SJCRH30 (cell line): Measurements from ENCODE around the gene PDE6H. TPM values are rescaled to one million over a fixed set of nuclear protein-coding genes. Genes with fewer than 3 reads are reported as not detected.
A peak's percentile ranks its signal among the peaks of the same experiment; 100 is the strongest.

Source experiments
- DNase-seq, 2 experiments: peaks; one replicate each; pipeline ENCODE4 v3.0.0-alpha.2; 2015 to 2020
- H3K27ac ChIP-seq: fragments of 250-450 bp; sonication (Bioruptor Pico); 2 replicates; pipeline ENCODE4 v1.5.1; 2020; ENCODE audit warnings: mild to moderate bottlenecking, moderate library complexity
- H3K27me3 ChIP-seq: fragments of 250-450 bp; sonication (Bioruptor Pico); 2 replicates; pipeline ENCODE4 v1.5.1; 2020; ENCODE audit warnings: mild to moderate bottlenecking, moderate library complexity
- H3K36me3 ChIP-seq: fragments of 250-450 bp; sonication (Bioruptor Pico); 2 replicates; pipeline ENCODE4 v1.5.1; 2020; ENCODE audit warnings: mild to moderate bottlenecking, moderate library complexity
- H3K4me1 ChIP-seq: fragments of 250-450 bp; sonication (Bioruptor Pico); 2 replicates; pipeline ENCODE4 v1.5.1; 2020; ENCODE audit warnings: mild to moderate bottlenecking, moderate library complexity
- H3K4me3 ChIP-seq: fragments of 250-450 bp; sonication (Bioruptor Pico); 2 replicates; pipeline ENCODE4 v1.5.1; 2020; ENCODE audit warnings: mild to moderate bottlenecking, moderate library complexity
- H3K9me3 ChIP-seq: fragments of 250-450 bp; sonication (Bioruptor Pico); replicated peaks from 2 replicates; pipeline ENCODE4 v1.5.1; 2020; ENCODE audit warnings: mild to moderate bottlenecking, moderate library complexity
- total RNA-seq: library from RNA; depleted of rRNA; stranded (reverse); fragments of >200 nt; shearing (Covaris generic); gene quantifications from 2 replicates; pipeline ENCODE4 v1.2.3, GENCODE V29; 2014

PDE6H gene
- total RNA-seq, 1 experiment from 2014 or later = not detected

GRCh38 chr12:14958361-14959125 lies 14.3 kb upstream of the PDE6H start:
- DNase-seq = no peak
- no peak overlapping the region for H3K4me3 ChIP-seq
- no peaks in the 10 kb centered on the region for H3K9me3 ChIP-seq
- H3K36me3 ChIP-seq = no peaks in the 10 kb centered on the region
- H3K27me3 ChIP-seq = no peaks in the 10 kb centered on the region
- no peak overlapping the region for H3K27ac ChIP-seq
- peaks cover 7% of the 10 kb centered on the region for H3K4me1 ChIP-seq

GRCh38 chr12:14959126-14959440 lies 13.8 kb upstream of the PDE6H start:
- no peaks in the 10 kb centered on the region for H3K9me3 ChIP-seq
- H3K4me3 ChIP-seq = no peak overlapping the region
- H3K4me1 ChIP-seq = peaks cover 7% of the 10 kb centered on the region
- no peak for DNase-seq
- no peaks in the 10 kb centered on the region for H3K27me3 ChIP-seq
- H3K36me3 ChIP-seq = no peaks in the 10 kb centered on the region
- no peak overlapping the region for H3K27ac ChIP-seq

GRCh38 chr12:14959463-14959862 lies 13.4 kb upstream of the PDE6H start:
- Histone ChIP-seq H3K27me3 (no peaks in the 10 kb centered on the region), H3K4me1 (peaks cover 7% of the 10 kb centered on the region), H3K4me3 (no peak overlapping the region), H3K27ac (no peak overlapping the region), H3K9me3 (no peaks in the 10 kb centered on the region), H3K36me3 (no peaks in the 10 kb centered on the region)
- DNase-seq = no peak

- Histone ChIP-seq H3K27me3 (no peaks in the 10 kb centered on the region), H3K4me3 (no peak overlapping the region), H3K9me3 (no peaks in the 10 kb centered on the region), H3K36me3 (no peaks in the 10 kb centered on the region), H3K27ac (no peak overlapping the region), H3K4me1 (peaks cover 7% of the 10 kb centered on the region)
- no peak for DNase-seq
Observed at GRCh38 chr12:14959916-14960496, 12.8 kb upstream of the PDE6H start.

- H3K9me3 ChIP-seq = no peaks in the 10 kb centered on the region
- DNase-seq = peak; percentile 28 to 35
- H3K27ac ChIP-seq = no peak overlapping the region; the same call in 1 of the 2 replicates
- H3K36me3 ChIP-seq = no peaks in the 10 kb centered on the region
- no peak overlapping the region for H3K4me3 ChIP-seq
- no peaks in the 10 kb centered on the region for H3K27me3 ChIP-seq
- H3K4me1 ChIP-seq = peaks cover 7% of the 10 kb centered on the region
Observed at GRCh38 chr12:14960548-14961465, 12.0 kb upstream of the PDE6H start.

- no peaks in the 10 kb centered on the region for H3K9me3 ChIP-seq
- no peaks in the 10 kb centered on the region for H3K36me3 ChIP-seq
- no peak within 1 kb of the TSS; the same call in 1 of the 2 replicates for H3K27ac ChIP-seq
- H3K27me3 ChIP-seq = no peaks in the 10 kb centered on the region
- DNase-seq = no peak
- no peak within 1 kb of the TSS for H3K4me3 ChIP-seq
- H3K4me1 ChIP-seq = peaks cover 7% of the 10 kb centered on the region
Observed at GRCh38 chr12:14961466-14962152, 11.2 kb upstream of the PDE6H start, which contains the start of gene ARHGDIB. TSS of gene ARHGDIB (minus strand) at chr12:14961601. CDS start at chr12:14950712, 10,889 bp downstream.

- no peak overlapping the region for H3K27ac ChIP-seq
- H3K4me1 ChIP-seq = peaks cover 7% of the 10 kb centered on the region
- no peak overlapping the region for H3K4me3 ChIP-seq
- no peak for DNase-seq
- no peaks in the 10 kb centered on the region for H3K36me3 ChIP-seq
- H3K27me3 ChIP-seq = no peaks in the 10 kb centered on the region
- no peaks in the 10 kb centered on the region for H3K9me3 ChIP-seq
Observed at GRCh38 chr12:14962153-14962539, 10.7 kb upstream of the PDE6H start.

GRCh38 chr12:14962797-14963196 lies 10.0 kb upstream of the PDE6H start:
- DNase-seq = no peak
- H3K36me3 ChIP-seq = no peaks in the 10 kb centered on the region
- H3K4me3 ChIP-seq = no peak overlapping the region
- H3K4me1 ChIP-seq = peaks cover 7% of the 10 kb centered on the region
- no peaks in the 10 kb centered on the region for H3K27me3 ChIP-seq
- no peaks in the 10 kb centered on the region for H3K9me3 ChIP-seq
- no peak overlapping the region for H3K27ac ChIP-seq

- no peak for DNase-seq
Observed at GRCh38 chr12:14963520-14963919, 9.3 kb upstream of the PDE6H start.

GRCh38 chr12:14964406-14964805 lies 8.4 kb upstream of the PDE6H start:
- DNase-seq = no peak
- Histone ChIP-seq H3K27ac (no peak overlapping the region), H3K27me3 (no peaks in the 10 kb centered on the region), H3K4me3 (no peak overlapping the region), H3K9me3 (no peaks in the 10 kb centered on the region), H3K36me3 (no peaks in the 10 kb centered on the region), H3K4me1 (peaks cover 7% of the 10 kb centered on the region)

More at GRCh38 chr12:14963520-14963919, 9.3 kb upstream of the PDE6H start:
- Histone ChIP-seq H3K4me1 (peaks cover 7% of the 10 kb centered on the region), H3K27ac (no peak overlapping the region), H3K27me3 (no peaks in the 10 kb centered on the region), H3K36me3 (no peaks in the 10 kb centered on the region), H3K4me3 (no peak overlapping the region), H3K9me3 (no peaks in the 10 kb centered on the region)

- H3K27ac ChIP-seq = no peak overlapping the region
Observed at GRCh38 chr12:14965221-14965620, 7.6 kb upstream of the PDE6H start.

GRCh38 chr12:14968478-14968877 lies 4.4 kb upstream of the PDE6H start:
- H3K4me3 ChIP-seq = no peak overlapping the region
- H3K9me3 ChIP-seq = no peaks in the 10 kb centered on the region
- H3K36me3 ChIP-seq = no peaks in the 10 kb centered on the region
- no peak for DNase-seq
- H3K27ac ChIP-seq = no peak overlapping the region
- no peaks in the 10 kb centered on the region for H3K27me3 ChIP-seq
- no peaks in the 10 kb centered on the region for H3K4me1 ChIP-seq

More at GRCh38 chr12:14965221-14965620, 7.6 kb upstream of the PDE6H start:
- DNase-seq = no peak
- Histone ChIP-seq H3K36me3 (no peaks in the 10 kb centered on the region), H3K4me3 (no peak overlapping the region), H3K9me3 (no peaks in the 10 kb centered on the region), H3K27me3 (no peaks in the 10 kb centered on the region), H3K4me1 (peaks cover 7% of the 10 kb centered on the region)

GRCh38 chr12:14970473-14970872 lies 2.4 kb upstream of the PDE6H start:
- no peak for DNase-seq
- no peak overlapping the region for H3K27ac ChIP-seq
- H3K36me3 ChIP-seq = no peaks in the 10 kb centered on the region
- H3K4me1 ChIP-seq = no peaks in the 10 kb centered on the region
- H3K4me3 ChIP-seq = no peak overlapping the region
- no peaks in the 10 kb centered on the region for H3K27me3 ChIP-seq
- no peaks in the 10 kb centered on the region for H3K9me3 ChIP-seq

GRCh38 chr12:14974633-14975032 lies 1.8 kb downstream of the PDE6H start:
- no peak for DNase-seq
- H3K27ac ChIP-seq = no peak overlapping the region

More at GRCh38 chr12:14974633-14975032, 1.8 kb downstream of the PDE6H start:
- Histone ChIP-seq H3K4me3 (no peak overlapping the region), H3K36me3 (no peaks in the 10 kb centered on the region), H3K9me3 (no peaks in the 10 kb centered on the region), H3K27me3 (no peaks in the 10 kb centered on the region), H3K4me1 (no peaks in the 10 kb centered on the region)
